ENCODE results near the gene WWOX.

- TF ChIP-seq POLR2A (IDR thresholded peaks at IDR 0.05) (no peak), CTCF (IDR thresholded peaks at IDR 0.05) (no peak)
Observed at GRCh38 chr16:78799429-78799828, 700.0 kb downstream of the WWOX start.
